CD4-positive, alpha-beta T cell treated with Interleukin-12 subunit alpha and Interleukin-12 subunit beta, for 1 hour (primary cell): Measurements from ENCODE around the gene FAM83C.
A peak's percentile ranks its signal among the peaks of the same experiment; 100 is the strongest.

Source experiments
- DNase-seq: peaks from one replicate; pipeline ENCODE4 v3.0.0-alpha.2; 2020

Gene FAM83C

DNA sequence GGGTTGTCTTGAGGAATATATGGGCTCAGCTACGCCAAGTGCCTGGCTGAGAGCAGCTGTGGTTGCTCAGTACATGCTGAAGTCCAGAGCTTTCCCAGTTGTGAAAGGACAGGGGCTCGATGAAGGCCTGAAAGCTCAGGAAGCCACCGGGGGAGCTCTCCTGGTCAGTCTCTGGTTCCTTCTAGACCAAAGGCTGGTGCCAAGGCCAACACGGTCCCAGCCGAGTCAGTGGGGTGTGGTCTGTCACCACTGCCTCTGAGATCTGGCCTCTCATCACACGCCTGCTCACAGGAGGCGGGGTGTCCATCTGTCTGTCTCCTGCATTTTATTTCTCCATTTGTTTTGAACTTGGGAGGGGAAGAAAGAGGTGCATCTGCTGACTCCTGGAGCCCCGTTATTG is 4.9 kb upstream of the FAM83C start:
- no peak for DNase-seq

DNA sequence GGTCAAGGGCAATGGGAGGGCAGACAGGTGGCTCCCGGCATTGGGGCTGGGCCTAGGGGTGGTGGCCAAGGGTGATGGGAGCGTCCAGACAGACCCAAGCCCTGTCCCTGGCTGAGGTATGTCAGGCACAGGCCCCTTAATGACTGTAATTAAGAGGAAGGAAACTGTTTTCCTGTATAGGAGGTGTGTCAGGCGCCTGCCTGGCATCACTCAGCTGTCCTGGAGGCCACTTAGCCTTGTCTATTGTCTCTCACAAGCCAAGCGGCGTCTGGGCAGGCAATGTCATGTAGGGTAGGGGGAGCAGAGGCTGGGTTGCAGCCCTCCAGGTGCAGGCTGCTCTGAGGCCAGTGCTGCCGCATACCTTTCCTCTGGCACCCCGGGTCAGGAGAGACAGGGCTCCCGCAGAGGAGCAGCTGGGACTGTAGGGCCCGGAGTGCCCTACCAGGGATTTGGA is 3.9 kb upstream of the FAM83C start:
- no peak for DNase-seq

DNA sequence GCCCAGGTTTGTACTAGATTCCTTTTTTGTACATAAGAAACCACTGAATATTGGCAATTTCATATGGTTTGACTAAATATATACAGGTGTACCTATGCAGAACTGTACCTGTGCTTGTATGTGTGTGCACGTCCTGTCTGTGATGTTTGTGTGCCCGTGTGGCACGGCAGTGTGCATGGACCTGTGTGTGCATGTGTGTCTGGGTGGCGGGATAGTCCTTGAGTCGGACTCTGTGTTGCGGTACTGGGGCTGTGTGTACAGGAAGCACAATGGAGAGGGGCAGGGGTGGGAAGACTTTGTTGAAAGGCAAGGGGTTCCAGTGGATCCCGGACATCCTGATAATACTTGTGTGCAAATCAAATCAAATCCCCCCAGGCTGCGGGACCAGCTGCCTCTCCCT is 3.4 kb upstream of the FAM83C start:
- no peak for DNase-seq

DNA sequence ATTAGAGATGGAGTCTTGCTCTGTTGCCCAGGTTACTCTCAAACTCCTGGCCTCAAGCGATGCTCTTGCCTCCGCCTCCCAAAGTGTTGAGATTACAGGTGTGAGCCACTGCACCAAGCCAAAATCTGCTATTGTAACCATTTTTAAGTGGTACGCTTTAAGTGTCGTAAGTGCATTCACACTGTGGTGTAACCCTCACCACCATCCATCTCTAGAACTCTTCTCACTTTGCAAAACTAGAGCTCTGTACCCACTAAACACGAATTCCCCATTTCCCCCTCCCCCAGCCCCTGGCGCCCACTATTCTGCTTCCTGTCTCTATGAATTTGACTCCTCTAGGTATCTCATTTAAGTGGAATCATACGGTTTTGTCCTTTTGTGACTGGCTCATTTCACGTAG is 2.8 kb upstream of the FAM83C start:
- no peak for DNase-seq

DNA sequence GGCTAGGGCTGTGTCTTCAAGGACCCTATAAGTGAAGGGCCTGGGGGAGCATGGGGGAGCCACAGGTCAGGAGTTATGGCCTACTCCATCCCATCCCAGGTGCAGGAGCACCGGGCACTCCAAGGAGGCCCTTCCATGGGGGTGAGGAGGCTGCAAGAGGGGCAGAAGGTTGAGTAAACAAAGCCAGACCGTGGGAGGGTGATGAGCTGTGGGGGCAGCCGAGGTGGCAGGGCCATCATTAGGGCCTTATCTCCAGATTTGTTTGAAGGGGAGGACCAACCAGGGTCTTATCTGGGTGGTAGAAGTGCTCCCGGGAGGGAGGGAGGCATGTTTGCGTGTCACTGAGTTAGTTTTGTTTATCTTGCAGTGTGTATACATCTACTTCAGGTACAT is 2.1 kb upstream of the FAM83C start:
- no peak for DNase-seq

DNA sequence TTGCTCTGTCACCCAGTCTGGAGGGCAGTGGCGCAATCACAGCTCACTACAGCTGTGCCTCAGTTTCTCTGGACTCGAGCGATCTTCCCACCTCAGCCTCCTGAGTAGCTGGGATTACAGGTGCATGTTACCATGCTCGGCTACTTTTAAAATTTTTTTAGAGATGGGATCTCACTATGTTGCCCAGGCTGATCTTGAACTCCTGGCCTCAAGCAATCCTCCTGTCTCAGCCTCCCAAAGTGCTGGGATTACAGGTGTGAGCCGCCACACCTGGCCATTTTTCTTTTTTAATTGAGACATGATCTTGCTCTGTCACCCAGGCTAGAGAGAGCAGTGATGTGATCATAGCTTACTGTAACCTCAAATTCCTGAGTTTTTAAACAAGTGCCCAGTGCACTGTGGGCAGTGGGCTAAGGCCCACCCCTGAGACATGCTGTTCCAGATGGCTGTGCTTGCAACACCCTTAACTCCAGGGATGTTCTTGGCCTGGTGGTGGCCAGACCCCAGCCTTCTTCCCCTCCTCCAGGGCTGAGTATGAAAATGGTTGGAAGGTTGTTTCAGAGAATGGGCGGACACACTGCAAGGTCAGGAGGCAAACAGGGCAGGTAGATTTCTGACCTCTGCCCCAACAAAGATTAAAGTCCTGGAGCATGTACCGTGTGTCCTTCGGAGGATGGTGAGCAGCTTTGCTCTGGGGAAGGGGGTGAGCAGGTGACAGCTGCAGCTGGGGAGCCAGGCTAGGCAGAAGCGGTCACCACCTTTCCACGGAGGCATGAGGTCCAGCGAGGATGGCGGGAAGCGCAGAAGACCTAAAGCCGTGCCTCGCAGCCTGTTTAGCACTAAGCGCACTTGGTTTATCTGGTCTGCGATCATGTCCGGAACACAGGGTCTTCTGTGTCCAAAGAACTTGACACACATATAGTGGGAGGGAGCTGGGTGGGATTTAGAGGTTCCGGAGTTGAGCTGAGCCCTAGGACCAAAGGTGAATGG is 1.4 kb upstream of the FAM83C start:
- DNase-seq = no peak

DNA sequence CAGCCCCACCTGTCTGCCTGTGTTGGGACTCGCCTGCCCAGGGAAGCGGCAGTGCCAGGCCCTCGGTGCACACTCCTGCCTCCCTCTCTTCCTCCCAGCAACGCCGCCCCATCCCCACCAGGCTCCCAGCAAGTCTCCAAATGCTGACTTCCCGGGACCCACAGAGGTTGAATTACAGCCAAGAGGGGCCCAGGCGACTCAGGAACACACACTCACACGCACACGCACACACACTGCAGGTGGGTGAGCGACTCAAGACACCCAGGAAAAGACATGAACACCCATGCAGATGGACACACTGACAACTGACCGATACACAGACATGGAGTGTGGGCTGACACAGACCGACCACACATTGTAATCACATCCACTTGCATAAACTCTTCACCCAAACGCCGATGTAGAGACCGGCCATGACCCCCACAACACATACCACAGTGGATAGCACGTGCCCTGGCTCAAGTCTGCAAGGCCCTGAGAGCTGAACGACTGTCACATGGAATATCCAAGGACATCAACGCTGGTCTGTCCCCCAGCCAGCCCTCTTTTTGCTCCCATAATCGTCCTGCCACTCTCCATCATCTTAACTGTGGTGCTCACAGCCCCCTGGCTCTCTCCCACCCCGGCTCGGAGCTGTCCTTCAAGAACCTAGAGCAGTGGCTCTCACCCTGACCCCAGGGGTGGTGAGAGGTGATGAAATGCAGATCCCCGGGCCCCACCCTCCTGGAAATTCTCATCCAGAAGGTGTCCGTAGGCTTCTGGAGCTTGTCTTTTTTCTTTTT is 470 bp upstream of the FAM83C start:
- no peak for DNase-seq

DNA sequence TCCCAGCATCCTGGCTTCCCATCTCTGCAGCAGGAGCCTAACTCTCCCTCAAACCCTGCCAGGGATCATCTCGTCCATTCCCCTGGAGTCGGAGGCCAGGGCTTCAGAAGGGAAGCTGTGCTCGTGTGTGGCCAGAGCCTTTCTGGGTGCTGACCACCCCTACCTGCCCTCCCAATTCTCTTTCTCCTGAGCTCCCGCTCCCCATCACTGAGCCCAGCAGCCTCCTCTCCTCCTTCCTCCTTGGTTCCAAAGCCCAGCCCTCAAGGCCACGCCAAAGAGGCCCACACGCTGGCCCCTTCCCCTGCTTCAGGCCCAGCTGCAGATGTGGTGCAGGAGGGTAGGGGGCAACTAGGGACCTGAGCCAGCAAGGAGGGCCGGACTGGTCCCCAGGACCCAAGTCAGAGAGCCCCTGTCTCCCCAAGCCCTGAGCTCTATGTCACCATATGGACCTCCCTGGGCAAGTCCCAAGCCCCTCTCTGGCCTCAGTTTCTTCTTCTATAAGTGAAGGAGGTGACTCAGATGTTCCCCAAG is 1.3 kb downstream of the FAM83C start:
- DNase-seq = no peak

DNA sequence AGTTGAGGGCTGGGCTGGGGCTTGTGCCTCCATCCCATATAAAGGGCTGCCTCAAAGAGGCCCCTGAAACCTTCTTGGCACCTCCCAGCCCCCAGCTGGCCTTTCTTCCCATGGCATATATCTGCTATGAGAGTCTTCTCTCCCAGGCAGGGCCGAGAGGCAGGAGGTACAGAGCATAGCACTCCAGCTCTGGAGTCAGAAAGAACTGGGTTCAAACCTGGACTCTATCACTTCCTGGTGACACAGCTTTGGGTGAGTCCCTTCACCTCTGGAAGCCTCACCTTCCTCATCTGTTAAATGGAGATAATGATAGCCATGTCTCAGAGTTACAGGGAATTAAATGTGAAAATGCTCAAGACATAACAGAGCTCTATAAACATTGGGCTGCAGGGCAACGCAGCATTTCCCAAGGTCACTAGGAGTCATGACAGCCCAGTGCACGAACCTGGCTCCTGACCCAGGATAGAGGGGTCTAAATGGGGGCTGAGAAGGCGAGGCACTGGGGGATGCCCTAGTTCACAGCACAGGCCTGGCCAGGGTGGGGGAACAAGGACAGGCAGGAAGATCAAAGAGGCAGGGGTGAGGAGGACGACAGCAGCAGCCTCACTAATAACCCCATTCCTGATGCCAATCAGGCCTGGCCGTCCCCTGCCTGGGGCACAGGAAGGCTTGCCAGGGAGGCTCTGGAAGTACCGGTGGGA is 1.9 kb downstream of the FAM83C start:
- no peak for DNase-seq

DNA sequence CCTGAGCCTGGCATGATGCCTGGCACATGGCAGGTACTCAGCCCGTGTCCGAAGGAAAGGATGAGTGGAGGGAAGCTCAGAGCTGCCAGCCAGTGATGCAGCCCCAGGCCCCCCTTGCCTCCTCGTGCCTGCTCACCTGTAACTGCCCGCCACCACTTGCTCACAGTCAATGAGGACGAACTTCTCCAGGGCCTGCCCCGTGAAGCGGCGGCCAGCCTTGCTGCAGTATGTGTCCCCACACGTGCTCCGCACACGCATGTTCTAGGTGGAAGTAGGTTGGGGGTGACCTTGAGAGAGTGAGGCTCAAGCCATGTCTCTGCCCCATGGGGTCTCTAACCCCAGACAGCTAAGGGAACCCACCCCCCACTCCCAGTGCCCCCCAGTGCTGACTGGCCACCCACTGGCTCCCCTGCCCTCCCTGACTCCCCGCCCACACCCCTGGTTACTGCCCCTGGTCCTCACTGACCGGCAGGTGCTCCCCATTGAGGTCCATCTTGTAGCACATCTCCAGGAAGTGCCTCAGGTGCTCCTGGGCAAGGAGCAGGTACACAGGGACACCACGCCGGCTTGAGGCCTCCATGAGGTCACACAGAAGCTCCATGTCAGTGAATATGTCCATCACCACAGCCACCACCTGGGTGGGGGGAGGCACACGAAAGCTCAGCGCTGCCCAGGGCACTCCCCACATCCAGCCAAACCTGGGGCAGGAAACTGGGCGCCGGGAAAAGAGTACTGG is 3.7 kb downstream of the FAM83C start:
- no peak for DNase-seq

DNA sequence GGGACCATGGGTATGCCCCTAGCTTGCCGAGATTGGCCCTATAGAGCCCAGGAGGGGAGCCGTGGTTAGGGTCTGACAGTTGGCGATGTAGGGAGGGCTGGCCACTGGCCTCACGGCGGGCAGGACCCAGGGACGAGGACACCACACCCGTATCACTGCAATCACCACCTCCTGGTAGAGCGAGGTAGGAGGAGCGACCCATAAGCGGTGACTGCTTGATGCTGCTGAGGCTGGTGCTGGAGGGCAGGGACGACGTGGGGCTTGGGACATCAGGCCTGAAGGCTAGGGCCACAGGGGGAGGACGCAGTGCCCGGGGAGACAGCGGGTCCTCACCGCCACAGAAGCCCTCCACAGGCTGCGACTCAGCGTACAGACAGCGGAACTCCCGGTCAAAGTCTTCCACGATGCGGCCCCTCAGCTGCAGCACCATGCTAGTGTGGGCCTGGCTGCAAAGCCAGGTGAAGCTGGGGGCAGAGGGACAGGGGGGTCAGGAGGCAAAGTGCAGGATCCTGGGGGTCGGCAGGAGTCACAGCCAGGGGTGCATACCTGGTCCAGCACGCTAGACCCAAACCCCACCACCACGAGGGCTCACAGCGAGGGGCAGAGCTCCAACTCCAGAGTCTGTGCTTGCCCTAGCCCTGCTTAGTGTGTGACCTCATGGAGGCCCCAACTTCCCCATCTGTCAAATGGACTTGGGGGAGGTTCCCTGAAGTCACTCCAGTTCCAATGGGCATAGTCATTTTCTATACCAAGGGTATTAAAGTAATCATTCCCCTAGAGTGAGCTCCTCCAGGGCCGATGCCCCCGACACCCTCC is 4.5 kb downstream of the FAM83C start:
- no peak for DNase-seq

DNA sequence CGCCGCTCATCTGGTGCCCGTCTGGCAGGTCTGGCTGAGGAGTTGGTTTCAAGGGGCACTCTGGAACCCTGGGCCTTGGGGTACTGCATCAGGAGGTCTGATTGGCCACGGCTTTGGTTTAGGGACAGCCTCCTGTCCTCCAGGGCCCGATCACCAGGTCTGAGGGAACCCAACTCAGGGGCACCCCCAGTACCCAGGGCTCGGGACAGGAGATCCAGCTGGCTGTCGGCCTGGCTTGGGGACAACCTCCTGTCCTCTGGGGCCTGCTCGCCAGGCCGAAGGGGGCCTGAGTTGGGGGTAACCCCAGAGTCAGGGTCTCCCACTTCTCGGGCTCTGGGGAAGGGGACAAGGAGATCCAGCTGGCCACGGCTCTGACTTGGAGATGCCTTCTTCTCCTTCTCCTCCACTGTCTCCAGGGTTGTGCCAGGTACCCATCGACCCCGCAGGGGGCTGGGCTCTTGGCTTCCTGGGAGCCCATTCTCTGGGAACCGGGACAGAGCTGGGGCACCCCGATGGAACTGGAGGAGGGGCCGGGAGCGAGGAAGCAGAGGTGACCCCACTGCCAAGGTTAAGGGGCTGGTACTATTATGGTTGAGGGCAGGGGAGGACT is 5.2 kb downstream of the FAM83C start:
- DNase-seq = no peak

DNA sequence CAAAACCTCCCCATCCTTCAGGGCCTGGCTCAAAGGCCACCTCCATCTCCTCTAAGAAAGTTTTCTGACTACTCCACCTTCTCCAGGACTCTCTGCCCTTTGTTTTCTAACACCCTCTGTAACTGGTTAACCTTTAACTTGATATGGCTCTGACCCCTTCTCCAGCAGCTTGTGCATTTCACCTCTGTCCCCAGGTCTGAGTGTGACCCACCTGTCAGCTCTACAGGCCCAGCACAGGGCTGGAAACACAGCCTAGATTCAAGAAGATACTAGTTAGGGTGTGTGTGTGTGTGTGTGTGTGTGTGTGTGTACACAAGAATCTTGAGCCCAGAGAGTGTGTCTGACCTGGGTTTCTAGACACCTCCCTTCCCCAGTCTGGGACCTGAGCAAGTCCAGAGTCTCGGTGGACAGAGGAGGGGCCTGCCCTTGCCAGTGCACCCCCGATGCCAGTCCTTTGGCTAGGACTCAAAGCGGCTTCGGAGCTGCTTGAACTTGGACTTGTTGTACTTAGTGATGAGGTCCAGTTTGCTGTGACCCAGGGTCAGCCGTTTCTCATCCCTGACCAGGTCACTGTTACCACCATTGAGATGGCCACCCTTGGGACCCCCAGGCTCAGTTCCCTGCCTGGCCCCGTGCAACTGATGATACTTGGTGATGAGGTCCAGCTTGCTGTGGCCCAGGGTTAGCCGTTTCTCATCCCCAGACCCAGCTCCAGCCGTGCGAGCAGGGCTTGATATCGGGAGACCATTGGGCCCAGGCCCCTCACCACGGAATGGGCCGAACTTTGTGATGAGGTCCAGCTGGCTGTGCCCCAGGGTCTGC is 5.9 kb downstream of the FAM83C start:
- no peak for DNase-seq

DNA sequence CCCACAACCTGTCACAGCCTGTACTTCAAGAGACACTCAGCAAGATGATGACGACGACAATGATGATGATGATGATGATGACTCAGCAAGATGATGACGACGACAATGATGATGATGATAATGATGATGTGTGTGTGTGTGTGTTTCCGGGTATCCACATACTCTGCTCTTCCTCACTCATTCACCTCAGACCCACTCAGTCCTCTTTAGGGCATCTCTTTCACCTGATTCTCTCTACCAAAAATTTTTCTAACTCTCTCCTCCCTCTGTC is 6.5 kb downstream of the FAM83C start:
- DNase-seq = no peak

DNA sequence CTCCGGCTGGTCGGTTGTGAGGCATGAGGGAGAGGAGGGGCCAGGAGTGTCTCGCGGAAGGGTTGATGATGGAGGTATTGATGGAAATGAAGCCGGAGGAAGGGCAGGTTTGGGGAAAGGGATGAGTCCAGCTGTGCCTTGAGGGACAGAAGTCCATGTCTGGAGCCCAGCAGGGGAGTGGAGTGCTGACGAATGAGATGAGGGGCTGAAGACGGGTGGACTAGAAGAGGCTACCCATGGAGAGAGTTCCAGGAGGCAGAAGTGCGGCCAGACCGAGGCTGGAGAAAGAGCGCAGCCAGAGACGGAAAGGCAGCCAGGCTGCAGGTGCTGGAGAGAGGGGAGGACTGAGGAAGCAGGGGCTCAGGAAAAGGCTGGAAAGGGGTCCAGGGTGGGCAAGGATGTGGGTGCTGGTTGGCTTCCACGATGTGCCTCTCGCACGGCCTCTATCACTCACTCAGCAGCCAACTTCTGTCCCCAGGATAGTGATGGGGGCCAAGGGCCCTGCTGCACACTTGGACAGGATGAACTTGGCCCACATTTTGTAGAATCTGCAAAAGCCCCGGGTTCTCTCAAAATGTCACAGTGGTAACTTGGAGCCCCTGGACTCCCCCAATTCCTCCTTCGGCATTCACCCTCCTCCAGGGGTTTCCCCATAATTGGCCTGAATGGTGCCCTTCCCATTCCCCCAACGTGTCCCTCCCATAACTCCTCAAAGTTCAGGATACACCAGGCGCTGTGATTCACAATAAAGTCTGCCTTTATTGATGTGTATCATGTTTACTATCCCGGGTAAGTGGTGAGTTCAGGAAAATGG is 7.0 kb downstream of the FAM83C start:
- DNase-seq = no peak

DNA sequence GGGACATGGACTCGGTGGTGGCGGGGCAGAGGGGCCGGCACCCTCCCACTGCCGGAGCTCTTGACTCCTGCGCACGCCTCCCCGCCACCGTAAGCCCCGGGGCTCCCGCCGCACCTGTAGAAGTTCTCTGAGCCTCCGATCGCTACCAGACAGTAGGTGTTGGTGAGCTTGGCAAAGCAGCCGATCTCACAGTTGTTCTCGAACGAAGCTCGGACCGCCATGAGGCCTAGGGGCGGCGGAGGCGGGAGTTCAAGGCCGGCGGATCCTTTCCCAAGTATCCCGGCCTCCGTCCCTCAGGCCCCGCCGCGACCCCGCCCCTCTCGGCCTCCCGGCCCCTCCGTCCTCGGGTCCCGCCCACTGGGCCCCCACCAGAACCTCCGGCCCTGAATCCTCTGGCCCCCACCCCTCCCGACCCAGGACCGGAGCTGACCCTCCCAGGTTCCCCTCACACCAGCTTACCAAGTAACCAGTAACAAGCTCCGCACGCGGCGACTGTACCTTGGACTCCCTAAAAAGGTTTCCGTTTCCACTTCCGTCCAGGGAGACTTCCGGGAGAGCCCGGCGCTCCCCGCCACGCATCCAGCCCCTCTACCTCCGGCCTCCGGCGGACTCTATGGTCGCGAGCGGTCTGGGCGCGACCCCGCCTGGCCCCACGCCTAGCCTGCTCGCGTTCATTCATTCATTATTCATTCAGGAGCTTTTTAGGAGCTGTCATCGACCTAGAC is 7.8 kb downstream of the FAM83C start, which contains the start of gene EIF6:
TSS of gene EIF6 (minus strand) at position 506 of the 725 bp plus-strand sequence. CDS start at position 221, 285 bp downstream.
- peak; percentile 83 for DNase-seq

DNA sequence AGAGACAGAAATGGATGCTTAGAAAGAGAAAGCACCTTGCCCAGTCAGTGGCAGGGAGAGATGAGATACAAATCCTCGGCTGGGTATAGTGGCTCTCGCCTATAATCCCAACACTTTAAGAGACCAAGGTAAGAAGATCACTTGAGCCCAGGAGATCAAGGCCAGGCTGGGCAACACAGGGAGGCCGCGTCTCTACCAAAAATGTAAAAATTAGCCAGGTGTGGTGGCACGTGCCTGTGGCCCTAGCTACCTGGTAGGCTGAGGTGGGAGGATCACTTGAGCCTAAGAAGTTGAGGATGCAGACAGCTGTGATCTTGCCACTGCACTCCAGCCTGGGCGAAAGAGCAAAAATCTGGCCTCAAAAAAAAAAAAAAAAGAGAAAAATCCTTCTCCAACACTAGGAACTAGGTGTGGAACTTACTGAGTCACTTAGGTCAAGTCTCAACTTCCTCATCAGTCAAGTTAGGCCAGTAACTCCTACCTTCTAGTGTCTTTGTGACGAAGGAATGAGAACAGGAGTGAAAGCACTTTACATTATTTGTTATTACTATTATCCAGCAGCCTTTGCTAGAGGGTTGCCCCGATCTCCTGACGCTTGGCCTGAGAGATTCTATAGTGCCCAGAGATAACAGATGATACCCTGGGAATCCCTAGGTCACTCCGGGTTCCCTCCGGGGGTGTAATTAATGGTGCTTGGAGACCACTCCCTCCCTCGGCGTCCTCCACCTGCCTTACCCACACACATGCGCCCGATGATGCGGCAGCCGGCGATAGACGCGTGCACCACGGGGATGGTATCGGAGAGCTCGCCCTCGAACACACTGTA is 8.6 kb downstream of the FAM83C start:
- no peak for DNase-seq
